ENCODE data around the gene TBC1D8.

DNA sequence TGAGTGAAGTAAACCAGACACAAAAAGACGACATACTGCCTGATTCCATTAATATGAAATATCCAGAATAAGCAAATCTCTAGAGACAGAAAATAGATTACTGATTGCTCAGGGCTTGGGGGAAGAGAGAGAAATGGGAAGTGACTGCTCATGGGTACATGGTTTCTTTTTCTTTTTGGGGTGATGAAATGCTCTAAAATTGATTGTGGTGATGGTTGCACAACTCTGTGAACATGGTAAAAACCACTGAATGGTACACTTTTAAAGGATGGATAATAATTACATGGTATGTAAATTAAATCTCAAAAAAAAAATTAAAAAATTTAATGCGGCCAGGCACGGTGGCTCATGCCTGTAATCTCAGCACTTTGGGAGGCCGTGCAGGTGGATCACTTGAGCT lies 109.8 kb downstream of the TBC1D8 start:
- TF ChIP-seq, protein P1, sequence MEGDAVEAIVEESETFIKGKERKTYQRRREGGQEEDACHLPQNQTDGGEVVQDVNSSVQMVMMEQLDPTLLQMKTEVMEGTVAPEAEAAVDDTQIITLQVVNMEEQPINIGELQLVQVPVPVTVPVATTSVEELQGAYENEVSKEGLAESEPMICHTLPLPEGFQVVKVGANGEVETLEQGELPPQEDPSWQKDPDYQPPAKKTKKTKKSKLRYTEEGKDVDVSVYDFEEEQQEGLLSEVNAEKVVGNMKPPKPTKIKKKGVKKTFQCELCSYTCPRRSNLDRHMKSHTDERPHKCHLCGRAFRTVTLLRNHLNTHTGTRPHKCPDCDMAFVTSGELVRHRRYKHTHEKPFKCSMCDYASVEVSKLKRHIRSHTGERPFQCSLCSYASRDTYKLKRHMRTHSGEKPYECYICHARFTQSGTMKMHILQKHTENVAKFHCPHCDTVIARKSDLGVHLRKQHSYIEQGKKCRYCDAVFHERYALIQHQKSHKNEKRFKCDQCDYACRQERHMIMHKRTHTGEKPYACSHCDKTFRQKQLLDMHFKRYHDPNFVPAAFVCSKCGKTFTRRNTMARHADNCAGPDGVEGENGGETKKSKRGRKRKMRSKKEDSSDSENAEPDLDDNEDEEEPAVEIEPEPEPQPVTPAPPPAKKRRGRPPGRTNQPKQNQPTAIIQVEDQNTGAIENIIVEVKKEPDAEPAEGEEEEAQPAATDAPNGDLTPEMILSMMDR (IDR thresholded peaks at IDR 0.05), result no peak
- TF ChIP-seq ZFX (IDR thresholded peaks at IDR 0.05; ENCODE audit: borderline replicate concordance), result no peak
